H1 (cell line): ENCODE measurements around the gene TPRG1L. TPM values are rescaled to one million over a fixed set of nuclear protein-coding genes. Genes with fewer than 3 reads are reported as not detected.

Experiments
- RAD21 ChIP-seq, 2 experiments: IDR thresholded peaks in 1 of 2; conservative IDR thresholded peaks in 1 of 2; 2 replicates each; pipeline ENCODE4 v1.6.1; 2011; ENCODE audit warnings: low read depth in 2 of 2, low read length in 2 of 2, improper control_type of control experiment in 1 of 2, inconsistent platforms in 1 of 2, mild to moderate bottlenecking in 1 of 2, moderate library complexity in 1 of 2
- SP1 ChIP-seq: IDR thresholded peaks from 2 replicates; pipeline ENCODE4 v1.6.1; 2011; ENCODE audit warnings: low read depth, low read length
- TCF12 ChIP-seq: IDR thresholded peaks from 2 replicates; pipeline ENCODE4 v1.6.1; 2011; ENCODE audit warnings: low read depth, mild to moderate bottlenecking, low read length
- polyA plus RNA-seq, 7 experiments: library from polyadenylated mRNA; depleted of rRNA in 3 of 7; stranded (reverse) in 5 of 7; unstranded in 2 of 7; fragments of >200 nt in 5 of 7; fragments of 200-250 nt in 2 of 7; gene quantifications; 1 replicate in 5 of 7; 2 replicates in 1 of 7; 4 replicates in 1 of 7; pipeline versions ENCODE4 v1.2.1 to v1.2.3, GENCODE V29; 2011 to 2013; ENCODE audit warnings: missing spikeins in 2 of 7, mixed read lengths in 2 of 7
- total RNA-seq: library from RNA; stranded (reverse); fragmentation: NEBNext Ultra II Directional; extraction: Animal tissue kit (Norgen Biotek cat#: 25700); gene quantifications from 2 replicates; pipeline ENCODE4 v1.2.1, GENCODE V29; 2021
- TF ChIP-seq, protein P1 (sequence below): IDR thresholded peaks from 2 replicates; pipeline ENCODE4 v1.6.1; 2012; ENCODE audit warnings: inconsistent platforms

The TPRG1L gene
- total and polyA plus RNA-seq, 2 of the 8 experiments (the other 6 are each of a cell fraction or from before 2014, with no cell fraction given), result 21.7 to 22.3 TPM

DNA sequence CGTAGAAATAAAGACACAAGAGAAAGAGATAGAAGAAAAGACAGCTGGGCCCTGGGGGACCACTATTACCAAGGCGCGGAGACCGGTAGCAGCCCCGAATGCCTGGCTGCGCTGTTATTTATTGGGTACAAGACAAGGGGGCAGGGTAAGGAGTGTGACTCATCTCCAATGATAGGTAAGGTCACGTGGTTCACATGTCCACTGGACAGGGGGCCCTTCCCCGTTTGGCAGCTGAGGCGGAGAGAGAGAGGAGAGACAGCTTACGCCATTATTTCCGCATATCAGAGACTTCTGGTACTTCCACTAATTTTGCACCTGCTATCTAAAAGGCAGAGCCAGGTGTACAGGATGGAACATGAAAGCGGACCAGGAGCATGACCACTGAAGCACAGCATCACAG lies 4.1 kb upstream of the TPRG1L start (continued):
- no peak for TF ChIP-seq RAD21 (IDR thresholded peaks at IDR 0.05 in 1 of 2, conservative IDR thresholded peaks at IDR 0.05 in 1 of 2; ENCODE audit: low read depth in 2 of 2, low read length in 2 of 2)
- TF ChIP-seq TCF12, result no peak
- TF ChIP-seq, protein P1, sequence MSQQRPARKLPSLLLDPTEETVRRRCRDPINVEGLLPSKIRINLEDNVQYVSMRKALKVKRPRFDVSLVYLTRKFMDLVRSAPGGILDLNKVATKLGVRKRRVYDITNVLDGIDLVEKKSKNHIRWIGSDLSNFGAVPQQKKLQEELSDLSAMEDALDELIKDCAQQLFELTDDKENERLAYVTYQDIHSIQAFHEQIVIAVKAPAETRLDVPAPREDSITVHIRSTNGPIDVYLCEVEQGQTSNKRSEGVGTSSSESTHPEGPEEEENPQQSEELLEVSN, result no peak
- TF ChIP-seq SP1, result no peak
